Measurements from ENCODE around the gene TANC1. TPM values are rescaled to one million over a fixed set of nuclear protein-coding genes. Genes with fewer than 3 reads are reported as not detected.

Gene TANC1
- total RNA-seq, 1 donor from 2014 or later, result 45.0 TPM

GRCh38 chr2:158965107-158965506, 3.3 kb upstream of the TANC1 start:
- Mint-ChIP-seq H3K27ac (ENCODE audit: unreplicated experiment) (no peak overlapping the region), H3K4me1 (ENCODE audit: low read depth, unreplicated experiment) (peaks cover 17% of the 10 kb centered on the region), H3K9me3 (ENCODE audit: unreplicated experiment) (no peaks in the 10 kb centered on the region), H3K4me3 (ENCODE audit: unreplicated experiment) (no peak overlapping the region), H3K36me3 (ENCODE audit: low read depth, unreplicated experiment) (no peaks in the 10 kb centered on the region), H3K27me3 (ENCODE audit: low read depth, unreplicated experiment) (no peaks in the 10 kb centered on the region)
- H3K9ac ChIP-seq (ENCODE audit: low read length), result no peak overlapping the region
- peaks cover 15% of the 10 kb centered on the region for H3K79me2 ChIP-seq (ENCODE audit: insufficient read depth, low read length)
- H3K36me3 ChIP-seq (ENCODE audit: insufficient read depth, low read length), result no peaks in the 10 kb centered on the region
- no peak overlapping the region for H2AFZ ChIP-seq (ENCODE audit: low read depth, low read length)
- H3K9me3 ChIP-seq (ENCODE audit: insufficient read depth, low read depth, low read length), result no peaks in the 10 kb centered on the region
- no peak overlapping the region for H3K4me2 ChIP-seq (ENCODE audit: low read length)
- no peak for DNase-seq (ENCODE audit: low read depth)
- TF ChIP-seq EZH2 (IDR thresholded peaks at IDR 0.05; ENCODE audit: insufficient read depth, low read length) (no peak), CTCF (IDR thresholded peaks at IDR 0.05; ENCODE audit: insufficient read depth, low read depth, low read length) (no peak)
- FAIRE-seq, result no peak
- no peaks in the 10 kb centered on the region for H3K27me3 ChIP-seq (ENCODE audit: insufficient read depth, low read length)
- H3K4me3 ChIP-seq (ENCODE audit: insufficient read depth, low read depth, low read length), result no peak overlapping the region
- peaks cover 11% of the 10 kb centered on the region for H3K4me1 ChIP-seq (ENCODE audit: insufficient read depth, low read length)
- peaks cover 10% of the 10 kb centered on the region for H4K20me1 ChIP-seq (ENCODE audit: insufficient read depth, low read length)
- H3K27ac ChIP-seq (ENCODE audit: low read depth, low read length), result no peak overlapping the region

- Histone ChIP-seq H3K9me3 (ENCODE audit: insufficient read depth, low read depth, low read length) (no peaks in the 10 kb centered on the region), H2AFZ (ENCODE audit: low read depth, low read length) (no peak overlapping the region), H3K4me1 (ENCODE audit: insufficient read depth, low read length) (peaks cover 14% of the 10 kb centered on the region), H3K4me3 (ENCODE audit: insufficient read depth, low read depth, low read length) (no peak overlapping the region), H3K27ac (ENCODE audit: low read depth, low read length) (no peak overlapping the region), H3K36me3 (ENCODE audit: insufficient read depth, low read length) (no peaks in the 10 kb centered on the region), H3K4me2 (ENCODE audit: low read length) (no peak overlapping the region), H3K9ac (ENCODE audit: low read length) (no peak overlapping the region), H3K27me3 (ENCODE audit: insufficient read depth, low read length) (no peaks in the 10 kb centered on the region), H4K20me1 (ENCODE audit: insufficient read depth, low read length) (peaks cover 15% of the 10 kb centered on the region), H3K79me2 (ENCODE audit: insufficient read depth, low read length) (peaks cover 21% of the 10 kb centered on the region)
- Mint-ChIP-seq H3K36me3 (ENCODE audit: low read depth, unreplicated experiment) (no peaks in the 10 kb centered on the region), H3K27ac (ENCODE audit: unreplicated experiment) (peak overlapping the region; percentile 6), H3K4me3 (ENCODE audit: unreplicated experiment) (no peak overlapping the region), H3K4me1 (ENCODE audit: low read depth, unreplicated experiment) (peaks cover 17% of the 10 kb centered on the region), H3K9me3 (ENCODE audit: unreplicated experiment) (no peaks in the 10 kb centered on the region), H3K27me3 (ENCODE audit: low read depth, unreplicated experiment) (no peaks in the 10 kb centered on the region)
- no peak for FAIRE-seq
- TF ChIP-seq CTCF (IDR thresholded peaks at IDR 0.05; ENCODE audit: insufficient read depth, low read depth, low read length), result no peak
- no peak for TF ChIP-seq EZH2 (IDR thresholded peaks at IDR 0.05; ENCODE audit: insufficient read depth, low read length)
- no peak for DNase-seq (ENCODE audit: low read depth)
These were observed 2.8 kb upstream of the TANC1 start for GRCh38 chr2:158965641-158966040.

- H3K27ac ChIP-seq (ENCODE audit: low read depth, low read length), result no peak overlapping the region
- H3K4me3 Mint-ChIP-seq (ENCODE audit: unreplicated experiment), result no peak overlapping the region
- TF ChIP-seq EZH2 (IDR thresholded peaks at IDR 0.05; ENCODE audit: insufficient read depth, low read length) (no peak), CTCF (IDR thresholded peaks at IDR 0.05; ENCODE audit: insufficient read depth, low read depth, low read length) (no peak)
- H3K4me1 Mint-ChIP-seq (ENCODE audit: low read depth, unreplicated experiment), result peaks cover 23% of the 10 kb centered on the region
- FAIRE-seq, result peak; percentile 41
- H3K4me2 ChIP-seq (ENCODE audit: low read length), result no peak overlapping the region
- no peaks in the 10 kb centered on the region for H3K9me3 ChIP-seq (ENCODE audit: insufficient read depth, low read depth, low read length)
- no peak overlapping the region for H3K27ac Mint-ChIP-seq (ENCODE audit: unreplicated experiment)
- H3K9ac ChIP-seq (ENCODE audit: low read length), result no peak overlapping the region
- H3K36me3 ChIP-seq (ENCODE audit: insufficient read depth, low read length), result no peaks in the 10 kb centered on the region
- no peaks in the 10 kb centered on the region for H3K27me3 Mint-ChIP-seq (ENCODE audit: low read depth, unreplicated experiment)
- peaks cover 22% of the 10 kb centered on the region for H4K20me1 ChIP-seq (ENCODE audit: insufficient read depth, low read length)
- no peak for DNase-seq (ENCODE audit: low read depth)
- no peaks in the 10 kb centered on the region for H3K36me3 Mint-ChIP-seq (ENCODE audit: low read depth, unreplicated experiment)
- no peaks in the 10 kb centered on the region for H3K27me3 ChIP-seq (ENCODE audit: insufficient read depth, low read length)
- peaks cover 14% of the 10 kb centered on the region for H3K4me1 ChIP-seq (ENCODE audit: insufficient read depth, low read length)
- H3K4me3 ChIP-seq (ENCODE audit: insufficient read depth, low read depth, low read length), result no peak overlapping the region
- H2AFZ ChIP-seq (ENCODE audit: low read depth, low read length), result no peak overlapping the region
- no peaks in the 10 kb centered on the region for H3K9me3 Mint-ChIP-seq (ENCODE audit: unreplicated experiment)
- peaks cover 28% of the 10 kb centered on the region for H3K79me2 ChIP-seq (ENCODE audit: insufficient read depth, low read length)
These were observed 2.1 kb upstream of the TANC1 start for GRCh38 chr2:158966312-158966711.

All from astrocyte (in vitro differentiated cells and primary cell).